GM21526 (cell line): ENCODE results near the gene UBR3.
"Not testable (repeated sequence)": the region's sequence is repeated elsewhere in the genome, so short reads cannot be mapped to it uniquely, and the experiment has no call there.

Experiments used
- ATAC-seq: cut with Tn5 transposase; IDR thresholded peaks from one replicate; pipeline ENCODE4 v1.9.1; 2021; ENCODE audit warnings: moderate library complexity; ENCODE audit not compliant: unreplicated experiment, low FRiP score

Gene UBR3

GRCh38 chr2:170087413-170087793, 260.1 kb downstream of the UBR3 start:
- no peak for ATAC-seq

- ATAC-seq: no peak
Measured at GRCh38 chr2:170088776-170089175, 261.5 kb downstream of the UBR3 start.

GRCh38 chr2:170090229-170090628, 263.0 kb downstream of the UBR3 start:
- no peak for ATAC-seq

- no peak for ATAC-seq
Measured at GRCh38 chr2:170091436-170091835, 264.2 kb downstream of the UBR3 start.

GRCh38 chr2:170092436-170093060, 265.3 kb downstream of the UBR3 start:
- no peak for ATAC-seq

- no peak for ATAC-seq
Measured at GRCh38 chr2:170095380-170095779, 268.1 kb downstream of the UBR3 start.

- ATAC-seq: no peak
Measured at GRCh38 chr2:170098626-170099312, 271.5 kb downstream of the UBR3 start.

- no peak for ATAC-seq
Measured at GRCh38 chr2:170101789-170102188, 274.5 kb downstream of the UBR3 start.

- no peak for ATAC-seq
Measured at GRCh38 chr2:170106102-170106840, 279.0 kb downstream of the UBR3 start.

- ATAC-seq: no peak
Measured at GRCh38 chr2:170113168-170113894, 286.1 kb downstream of the UBR3 start.

- ATAC-seq: no peak
Measured at GRCh38 chr2:170115501-170116229, 288.4 kb downstream of the UBR3 start.

GRCh38 chr2:170118641-170119040, 291.4 kb downstream of the UBR3 start:
- ATAC-seq: no peak

- ATAC-seq: not testable (repeated sequence)
Measured at GRCh38 chr2:170119326-170119725, 292.1 kb downstream of the UBR3 start.

- no peak for ATAC-seq
Measured at GRCh38 chr2:170121689-170122088, 294.4 kb downstream of the UBR3 start.

GRCh38 chr2:170122883-170123547, 295.8 kb downstream of the UBR3 start:
- ATAC-seq: no peak

- ATAC-seq: no peak
Measured at GRCh38 chr2:170123593-170123992, 296.3 kb downstream of the UBR3 start.

GRCh38 chr2:170126138-170126728, 299.0 kb downstream of the UBR3 start:
- not testable (repeated sequence) for ATAC-seq
